IMR-90 (cell line): ENCODE measurements around the gene GIT1. TPM values are rescaled to one million over a fixed set of nuclear protein-coding genes. Genes with fewer than 3 reads are reported as not detected.

Experiments
- ATAC-seq: fragments of 200-7000 bp; cut with Tn5 transposase; 2 replicates; pipeline ENCODE4 v1.9.1; 2020; ENCODE audit warnings: low read depth, mild to moderate bottlenecking, moderate library complexity
- BruUV-seq: library from RNA; stranded (reverse); fragments of 400-500 nt; replicated peaks from 2 replicates; lab custom pipeline; 2021; lab: Mats Ljungman, UMichigan
- CTCF ChIA-PET: fragments of 300-600 bp; formaldehyde crosslinking; extraction: SDS; loops from one replicate; lab custom pipeline; 2021; ENCODE audit warnings: antibody characterized with exemption; lab: Yijun Ruan, JAX
- POLR2A ChIA-PET: fragments of 300-600 bp; sonication (Branson Sonifier 250); formaldehyde crosslinking; loops from one replicate; lab custom pipeline; 2022; ENCODE audit warnings: antibody characterized with exemption; ENCODE audit not compliant: unreplicated experiment; lab: Charles Lee
- DNase-seq: peaks from one replicate; pipeline ENCODE4 v3.0.0; 2013
- H2AFZ ChIP-seq: replicated peaks from 2 replicates; pipeline ENCODE3; 2013; ENCODE audit warnings: low read length, mild to moderate bottlenecking; ENCODE audit not compliant: poor library complexity
- H2AK5ac ChIP-seq: 2 replicates; pipeline ENCODE4 v1.6.1; 2013; ENCODE audit warnings: low read depth, low read length, inconsistent platforms
- H2AK9ac ChIP-seq: replicated peaks from 2 replicates; pipeline ENCODE3; 2013; ENCODE audit warnings: mild to moderate bottlenecking, low read depth, low read length, moderate library complexity; ENCODE audit not compliant: poor library complexity
- H2BK120ac ChIP-seq: 2 replicates; pipeline ENCODE4 v1.6.1; 2013; ENCODE audit warnings: low read depth, low read length, inconsistent platforms
- H2BK15ac ChIP-seq: 3 replicates; pipeline ENCODE4 v1.6.1; 2013; ENCODE audit warnings: low read depth, low read length, inconsistent platforms
- H2BK20ac ChIP-seq: 2 replicates; pipeline ENCODE4 v1.6.1; 2013; ENCODE audit warnings: low read depth, mild to moderate bottlenecking, inconsistent platforms, low read length, moderate library complexity
- H2BK5ac ChIP-seq: 2 replicates; pipeline ENCODE4 v1.6.1; 2013; ENCODE audit warnings: mild to moderate bottlenecking, low read depth, low read length, inconsistent platforms; ENCODE audit not compliant: poor library complexity, severe bottlenecking
- H3K14ac ChIP-seq: replicated peaks from 2 replicates; pipeline ENCODE4 v1.6.1; 2013; ENCODE audit warnings: low read depth, low read length, inconsistent platforms
- H3K18ac ChIP-seq: 2 replicates; pipeline ENCODE4 v1.6.1; 2013; ENCODE audit warnings: low read depth, low read length, control low read depth
- H3K23ac ChIP-seq: 2 replicates; pipeline ENCODE4 v1.6.1; 2013; ENCODE audit warnings: low read depth, low read length, inconsistent platforms
- H3K27ac ChIP-seq: 2 replicates; pipeline ENCODE4 v1.5.1; 2013; ENCODE audit warnings: mild to moderate bottlenecking, control low read depth, low read length; ENCODE audit not compliant: insufficient read depth
- H3K27me3 ChIP-seq: 2 replicates; pipeline ENCODE4 v1.6.1; 2013; ENCODE audit warnings: low read length; ENCODE audit not compliant: control insufficient read depth, insufficient read depth
- H3K36me3 ChIP-seq: 2 replicates; pipeline ENCODE4 v1.6.1; 2013; ENCODE audit warnings: low read length, mixed read lengths; ENCODE audit not compliant: control insufficient read depth, insufficient read depth
- H3K4ac ChIP-seq: 2 replicates; pipeline ENCODE4 v1.6.1; 2013; ENCODE audit warnings: low read depth, low read length, inconsistent platforms
- H3K4me1 ChIP-seq: 2 replicates; pipeline ENCODE4 v1.6.1; 2013; ENCODE audit warnings: low read length, mixed read lengths; ENCODE audit not compliant: control insufficient read depth, insufficient read depth
- H3K4me2 ChIP-seq: 2 replicates; pipeline ENCODE4 v1.6.1; 2013; ENCODE audit warnings: low read depth, mild to moderate bottlenecking, control low read depth, low read length, moderate library complexity
- H3K4me3 ChIP-seq: 2 replicates; pipeline ENCODE4 v1.5.1; 2013; ENCODE audit warnings: low read depth, mild to moderate bottlenecking, control low read depth, low read length, moderate library complexity; ENCODE audit not compliant: insufficient read depth
- H3K56ac ChIP-seq: 2 replicates; pipeline ENCODE4 v1.6.1; 2013; ENCODE audit warnings: low read length, inconsistent platforms; ENCODE audit not compliant: insufficient read depth; ENCODE audit errors: extremely low read depth
- H3K79me1 ChIP-seq, 2 experiments: 2 replicates each; pipeline ENCODE4 v1.6.1; 2013; ENCODE audit warnings: low read length in 2 of 2, inconsistent platforms in 1 of 2, low read depth in 1 of 2
- H3K9ac ChIP-seq: 2 replicates; pipeline ENCODE4 v1.6.1; 2013; ENCODE audit warnings: low read depth, low read length, control low read depth
- H3K9me1 ChIP-seq: 2 replicates; pipeline ENCODE4 v1.6.1; 2013; ENCODE audit warnings: low read length, inconsistent platforms; ENCODE audit not compliant: insufficient read depth
- H3K9me3 ChIP-seq: 2 replicates; pipeline ENCODE4 v1.6.1; 2013; ENCODE audit warnings: low read length; ENCODE audit not compliant: control insufficient read depth, insufficient read depth
- H4K20me1 ChIP-seq: 2 replicates; pipeline ENCODE4 v1.6.1; 2013; ENCODE audit warnings: low read length, inconsistent platforms; ENCODE audit not compliant: insufficient read depth
- H4K5ac ChIP-seq: 2 replicates; pipeline ENCODE4 v1.6.1; 2013; ENCODE audit warnings: mild to moderate bottlenecking, low read depth, low read length, control low read depth
- H4K8ac ChIP-seq, 2 experiments: 2 replicates each; pipeline ENCODE4 v1.6.1; 2013; ENCODE audit warnings: low read depth in 2 of 2, low read length in 2 of 2, control low read depth in 1 of 2, inconsistent platforms in 1 of 2
- H4K91ac ChIP-seq: 2 replicates; pipeline ENCODE4 v1.6.1; 2013; ENCODE audit warnings: low read depth, low read length, inconsistent platforms; ENCODE audit not compliant: insufficient read depth
- BHLHE40 ChIP-seq: fragments of 150-350 bp; IDR thresholded peaks from 2 replicates; pipeline ENCODE4 v1.6.1; 2016; ENCODE audit warnings: mild to moderate bottlenecking, low read depth, low read length
- CEBPB ChIP-seq: IDR thresholded peaks from 2 replicates; pipeline ENCODE4 v1.6.1; 2012; ENCODE audit warnings: low read depth, low read length, improper control_type of control experiment
- CHD1 ChIP-seq: IDR thresholded peaks from 2 replicates; pipeline ENCODE4 v1.6.1; 2012; ENCODE audit warnings: low read depth, low read length, improper control_type of control experiment
- FOS ChIP-seq: fragments of 150-350 bp; IDR thresholded peaks from 2 replicates; pipeline ENCODE4 v1.6.1; 2016; ENCODE audit warnings: low read depth, low read length
- MAFK ChIP-seq: IDR thresholded peaks from 2 replicates; pipeline ENCODE4 v1.6.1; 2012; ENCODE audit warnings: low read depth, low read length, improper control_type of control experiment
- NFE2L2 ChIP-seq: fragments of 150-350 bp; IDR thresholded peaks from 2 replicates; pipeline ENCODE4 v1.6.1; 2016; ENCODE audit warnings: low read depth, mild to moderate bottlenecking, low read length
- POLR2A ChIP-seq: IDR thresholded peaks from 2 replicates; pipeline ENCODE4 v1.6.1; 2012; ENCODE audit warnings: mild to moderate bottlenecking, low read depth, low read length
- SMC3 ChIP-seq: fragments of 150-350 bp; IDR thresholded peaks from 2 replicates; pipeline ENCODE4 v1.6.1; 2016; ENCODE audit warnings: low read depth, mild to moderate bottlenecking, antibody characterized with exemption, low read length, moderate library complexity
- WGBS, 2 experiments: methylation state at CpG; one replicate each; pipeline versions ENCODE4 v1.1.5 to v1.1.7; 2013; ENCODE audit warnings: missing lambda C conversion rate in 2 of 2; ENCODE audit not compliant: insufficient read length in 1 of 2; ENCODE audit errors: extremely low coverage in 2 of 2; 5-methylcytosine and 5-hydroxymethylcytosine counted together
- dilution Hi-C: fragments of 300-500 bp; cut with HindIII; formaldehyde crosslinking; loops from one replicate; pipeline ENCODE4 v1.14.3; 2018; ENCODE audit warnings: low sequenced_read_pairs; ENCODE audit not compliant: unreplicated experiment
- in situ Hi-C: fragments of 300-500 bp; cut with MboI; formaldehyde crosslinking; loops from 3 replicates; pipeline ENCODE4 v1.14.3; 2019; ENCODE audit warnings: low sequenced_read_pairs, inconsistent platforms, mixed read lengths
- intact Hi-C: fragments of 100-400 bp; cut with micrococcal nuclease; formaldehyde crosslinking; loops from 2 replicates; pipeline ENCODE4 v1.10.0; 2022
- polyA plus RNA-seq, 3 experiments: library from polyadenylated mRNA; depleted of rRNA; stranded (reverse); fragments of >200 nt; gene quantifications; 2 replicates each; pipeline ENCODE4 v1.2.3, GENCODE V29; 2012; ENCODE audit warnings: low replicate concordance in 1 of 3
- total RNA-seq: library from RNA; depleted of rRNA; stranded (reverse); fragments of >200 nt; gene quantifications from 2 replicates; pipeline ENCODE4 v1.2.3, GENCODE V29; 2012
- TF ChIP-seq, protein P1 (sequence below): conservative IDR thresholded peaks from 2 replicates; pipeline ENCODE4 v1.5.1; 2012; ENCODE audit warnings: mild to moderate bottlenecking, low read depth, low read length, improper control_type of control experiment
- TF ChIP-seq, protein P2 (sequence below): fragments of 150-350 bp; IDR thresholded peaks from 2 replicates; pipeline ENCODE4 v1.6.1; 2016; ENCODE audit warnings: low read depth, mild to moderate bottlenecking, low read length, moderate library complexity, borderline replicate concordance

Gene GIT1
- total and polyA plus RNA-seq, 2 of the 4 experiments (the other 2 are of a cell fraction), result 14.2 to 34.2 TPM

DNA sequence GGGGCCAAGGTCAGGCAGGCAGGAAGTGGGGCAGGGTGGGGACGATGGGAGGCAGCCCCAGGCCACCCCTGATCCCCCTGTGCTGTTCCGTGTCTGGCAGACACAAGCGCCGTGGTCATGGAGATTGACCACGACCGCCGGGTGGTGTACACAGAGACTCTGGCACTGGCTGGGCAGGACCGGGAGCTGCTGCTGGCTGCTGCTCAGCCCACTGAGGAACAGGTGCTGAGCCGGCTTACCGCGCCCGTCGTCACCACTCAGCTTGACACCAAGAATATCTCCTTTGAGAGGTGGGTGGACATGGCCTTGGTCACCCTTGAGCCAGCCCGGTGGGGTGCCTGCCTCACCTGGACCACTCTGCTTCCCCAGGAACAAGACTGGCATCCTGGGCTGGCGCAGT, 19.5 kb upstream of the GIT1 start:
- no peak overlapping the region for H2BK15ac ChIP-seq
- no peak overlapping the region for H3K4ac ChIP-seq
- H3K23ac ChIP-seq, result no peak overlapping the region
- no peaks in the 10 kb centered on the region for H3K27me3 ChIP-seq
- H4K20me1 ChIP-seq, result no peaks in the 10 kb centered on the region
- H3K4me1 ChIP-seq, result no peaks in the 10 kb centered on the region
- H3K56ac ChIP-seq, result no peak overlapping the region
- no peak overlapping the region for H3K4me2 ChIP-seq
- no peak overlapping the region for H2BK20ac ChIP-seq
- no peaks in the 10 kb centered on the region for H3K9me3 ChIP-seq
- no peak overlapping the region for H3K14ac ChIP-seq
- dilution Hi-C loops, result no loop called here
- BruUV-seq, result no TSS peak
- 0 out of 2 replicates have a peak, but pooled peaks cover 4% of the 10 kb centered on the region for H3K9me1 ChIP-seq
- intact Hi-C loops, result no loop called here
- no peak overlapping the region for H3K4me3 ChIP-seq
- no peak overlapping the region for H2BK120ac ChIP-seq
- no peak overlapping the region for H2BK5ac ChIP-seq
- H4K8ac ChIP-seq, result no peak overlapping the region
- DNase-seq (no peak), ATAC-seq (no peak)
- H3K27ac ChIP-seq, result no peak overlapping the region
- POLR2A ChIA-PET, result no interaction called here
- H3K18ac ChIP-seq, result no peak overlapping the region
- WGBS, 2 experiments, result 100% methylated on average over 1 of the region's 15 CpGs; no CpG with 5 or more reads in 1 of the 2 experiments
- no peak overlapping the region for H2AFZ ChIP-seq
- H4K91ac ChIP-seq, result no peak overlapping the region
- in situ Hi-C loops, result no loop called here
- H2AK9ac ChIP-seq, result no peak overlapping the region
- 0 out of 4 replicates have a peak, but pooled peaks cover 0 to 2% of the 10 kb centered on the region in 2 experiments for H3K79me1 ChIP-seq
- peaks cover 2% of the 10 kb centered on the region; the same call in 1 of the 2 replicates for H3K36me3 ChIP-seq
- CTCF ChIA-PET, result no interaction called here
- H3K9ac ChIP-seq, result no peak overlapping the region
- TF ChIP-seq SMC3 (no peak), NFE2L2 (no peak), BHLHE40 (no peak), MAFK (no peak), CEBPB (no peak), FOS (no peak), CHD1 (no peak), POLR2A (no peak)
- TF ChIP-seq, protein P1, sequence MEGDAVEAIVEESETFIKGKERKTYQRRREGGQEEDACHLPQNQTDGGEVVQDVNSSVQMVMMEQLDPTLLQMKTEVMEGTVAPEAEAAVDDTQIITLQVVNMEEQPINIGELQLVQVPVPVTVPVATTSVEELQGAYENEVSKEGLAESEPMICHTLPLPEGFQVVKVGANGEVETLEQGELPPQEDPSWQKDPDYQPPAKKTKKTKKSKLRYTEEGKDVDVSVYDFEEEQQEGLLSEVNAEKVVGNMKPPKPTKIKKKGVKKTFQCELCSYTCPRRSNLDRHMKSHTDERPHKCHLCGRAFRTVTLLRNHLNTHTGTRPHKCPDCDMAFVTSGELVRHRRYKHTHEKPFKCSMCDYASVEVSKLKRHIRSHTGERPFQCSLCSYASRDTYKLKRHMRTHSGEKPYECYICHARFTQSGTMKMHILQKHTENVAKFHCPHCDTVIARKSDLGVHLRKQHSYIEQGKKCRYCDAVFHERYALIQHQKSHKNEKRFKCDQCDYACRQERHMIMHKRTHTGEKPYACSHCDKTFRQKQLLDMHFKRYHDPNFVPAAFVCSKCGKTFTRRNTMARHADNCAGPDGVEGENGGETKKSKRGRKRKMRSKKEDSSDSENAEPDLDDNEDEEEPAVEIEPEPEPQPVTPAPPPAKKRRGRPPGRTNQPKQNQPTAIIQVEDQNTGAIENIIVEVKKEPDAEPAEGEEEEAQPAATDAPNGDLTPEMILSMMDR, result no peak
- TF ChIP-seq, protein P2, sequence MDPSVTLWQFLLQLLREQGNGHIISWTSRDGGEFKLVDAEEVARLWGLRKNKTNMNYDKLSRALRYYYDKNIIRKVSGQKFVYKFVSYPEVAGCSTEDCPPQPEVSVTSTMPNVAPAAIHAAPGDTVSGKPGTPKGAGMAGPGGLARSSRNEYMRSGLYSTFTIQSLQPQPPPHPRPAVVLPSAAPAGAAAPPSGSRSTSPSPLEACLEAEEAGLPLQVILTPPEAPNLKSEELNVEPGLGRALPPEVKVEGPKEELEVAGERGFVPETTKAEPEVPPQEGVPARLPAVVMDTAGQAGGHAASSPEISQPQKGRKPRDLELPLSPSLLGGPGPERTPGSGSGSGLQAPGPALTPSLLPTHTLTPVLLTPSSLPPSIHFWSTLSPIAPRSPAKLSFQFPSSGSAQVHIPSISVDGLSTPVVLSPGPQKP, result no peak
- no peak overlapping the region for H2AK5ac ChIP-seq
- no peak overlapping the region for H4K5ac ChIP-seq
